HEK293 (cell line): ENCODE data around the gene MYOD1.

ENCODE experiments used
- BCL11B ChIP-seq: fragments of 450-650 bp; formaldehyde crosslinking; IDR thresholded peaks from 2 replicates; pipeline ENCODE4 v1.5.1; 2016; ENCODE audit warnings: low read depth, missing biosample characterization, missing genetic modification characterization
- EGR2 ChIP-seq: fragments of 450-650 bp; formaldehyde crosslinking; IDR thresholded peaks from 2 replicates; pipeline ENCODE4 v1.5.1; 2016; ENCODE audit warnings: low read depth, missing biosample characterization, missing genetic modification characterization
- GLI2 ChIP-seq: fragments of 450-650 bp; formaldehyde crosslinking; IDR thresholded peaks from 2 replicates; pipeline ENCODE4; 2017; ENCODE audit warnings: missing biosample characterization, missing genetic modification characterization, low read depth, borderline replicate concordance
- HOXC10 ChIP-seq: sonication (generic); formaldehyde crosslinking; IDR thresholded peaks from 2 replicates; pipeline ENCODE4 v1.8.1; 2023; ENCODE audit warnings: mild to moderate bottlenecking, missing genetic modification reagents
- IKZF3 ChIP-seq: fragments of 450-650 bp; IDR thresholded peaks from 2 replicates; pipeline ENCODE4 v1.5.0; 2018; ENCODE audit warnings: missing biosample characterization, mild to moderate bottlenecking, missing genetic modification characterization, moderate library complexity
- KLF9 ChIP-seq: fragments of 450-650 bp; formaldehyde crosslinking; IDR thresholded peaks from 2 replicates; pipeline ENCODE4 v1.5.1; 2016; ENCODE audit warnings: missing biosample characterization, missing genetic modification characterization, low read depth
- PRDM1 ChIP-seq: fragments of 450-650 bp; formaldehyde crosslinking; IDR thresholded peaks from 2 replicates; pipeline ENCODE4; 2016; ENCODE audit warnings: missing biosample characterization, missing genetic modification characterization
- SP3 ChIP-seq: fragments of 450-650 bp; formaldehyde crosslinking; IDR thresholded peaks from 2 replicates; pipeline ENCODE4 v1.5.1; 2016; ENCODE audit warnings: missing biosample characterization, missing genetic modification characterization
- ZBTB17 ChIP-seq: fragments of 450-650 bp; formaldehyde crosslinking; IDR thresholded peaks from 2 replicates; pipeline ENCODE4 v1.5.1; 2016; ENCODE audit warnings: missing biosample characterization, missing genetic modification characterization
- ZFP37 ChIP-seq: fragments of 450-650 bp; formaldehyde crosslinking; IDR thresholded peaks from 2 replicates; pipeline ENCODE4 v1.5.1; 2016; ENCODE audit warnings: missing biosample characterization, missing genetic modification characterization
- ZNF121 ChIP-seq: fragments of 450-650 bp; formaldehyde crosslinking; IDR thresholded peaks from 2 replicates; pipeline ENCODE4 v1.5.1; 2016; ENCODE audit warnings: missing biosample characterization, missing genetic modification characterization
- ZNF16 ChIP-seq: fragments of 450-650 bp; formaldehyde crosslinking; IDR thresholded peaks from 2 replicates; pipeline ENCODE4 v1.5.1; 2016; ENCODE audit warnings: low read depth, missing biosample characterization, missing genetic modification characterization
- ZNF202 ChIP-seq: fragments of 450-650 bp; formaldehyde crosslinking; IDR thresholded peaks from 2 replicates; pipeline ENCODE4 v1.5.1; 2016; ENCODE audit warnings: missing biosample characterization, missing genetic modification characterization, borderline replicate concordance
- ZNF239 ChIP-seq: fragments of 450-650 bp; formaldehyde crosslinking; IDR thresholded peaks from 2 replicates; pipeline ENCODE4 v1.5.1; 2016; ENCODE audit warnings: missing biosample characterization, missing genetic modification characterization
- ZNF292 ChIP-seq: fragments of 450-650 bp; formaldehyde crosslinking; IDR thresholded peaks from 2 replicates; pipeline ENCODE4 v1.5.1; 2016; ENCODE audit warnings: low read depth, missing biosample characterization, missing genetic modification characterization, borderline replicate concordance
- ZNF404 ChIP-seq: fragments of 450-650 bp; formaldehyde crosslinking; IDR thresholded peaks from 2 replicates; pipeline ENCODE4 v1.5.1; 2017; ENCODE audit warnings: missing biosample characterization, missing genetic modification characterization
- ZNF530 ChIP-seq: fragments of 450-650 bp; formaldehyde crosslinking; IDR thresholded peaks from 2 replicates; pipeline ENCODE4 v1.5.1; 2016; ENCODE audit warnings: low read depth, missing biosample characterization, missing genetic modification characterization
- ZNF677 ChIP-seq: fragments of 450-650 bp; IDR thresholded peaks from 2 replicates; pipeline ENCODE4 v1.5.0; 2018; ENCODE audit warnings: missing biosample characterization, mild to moderate bottlenecking, missing genetic modification characterization, moderate library complexity
- TF ChIP-seq, protein P1 (sequence below): fragments of 450-650 bp; formaldehyde crosslinking; IDR thresholded peaks from 2 replicates; pipeline ENCODE4 v1.5.1; 2016; ENCODE audit warnings: missing biosample characterization, missing genetic modification characterization, borderline replicate concordance
- TF ChIP-seq, protein P2 (sequence below): fragments of 450-650 bp; formaldehyde crosslinking; IDR thresholded peaks from 2 replicates; pipeline ENCODE4 v1.5.1; 2016; ENCODE audit warnings: missing biosample characterization, missing genetic modification characterization, low read depth
- TF ChIP-seq, protein P3 (sequence below): fragments of 450-650 bp; formaldehyde crosslinking; conservative IDR thresholded peaks from 2 replicates; pipeline ENCODE4 v1.5.1; 2016; ENCODE audit warnings: low read depth, missing biosample characterization, missing genetic modification characterization
- TF ChIP-seq, protein P4 (sequence below): fragments of 450-650 bp; IDR thresholded peaks from 2 replicates; pipeline ENCODE4 v1.5.1; 2018; ENCODE audit warnings: missing biosample characterization, mild to moderate bottlenecking, missing genetic modification characterization
- TF ChIP-seq, protein P5 (sequence below): fragments of 450-650 bp; formaldehyde crosslinking; IDR thresholded peaks from 2 replicates; pipeline ENCODE4 v1.5.1; 2016; ENCODE audit warnings: missing biosample characterization, missing genetic modification characterization

MYOD1 gene

DNA sequence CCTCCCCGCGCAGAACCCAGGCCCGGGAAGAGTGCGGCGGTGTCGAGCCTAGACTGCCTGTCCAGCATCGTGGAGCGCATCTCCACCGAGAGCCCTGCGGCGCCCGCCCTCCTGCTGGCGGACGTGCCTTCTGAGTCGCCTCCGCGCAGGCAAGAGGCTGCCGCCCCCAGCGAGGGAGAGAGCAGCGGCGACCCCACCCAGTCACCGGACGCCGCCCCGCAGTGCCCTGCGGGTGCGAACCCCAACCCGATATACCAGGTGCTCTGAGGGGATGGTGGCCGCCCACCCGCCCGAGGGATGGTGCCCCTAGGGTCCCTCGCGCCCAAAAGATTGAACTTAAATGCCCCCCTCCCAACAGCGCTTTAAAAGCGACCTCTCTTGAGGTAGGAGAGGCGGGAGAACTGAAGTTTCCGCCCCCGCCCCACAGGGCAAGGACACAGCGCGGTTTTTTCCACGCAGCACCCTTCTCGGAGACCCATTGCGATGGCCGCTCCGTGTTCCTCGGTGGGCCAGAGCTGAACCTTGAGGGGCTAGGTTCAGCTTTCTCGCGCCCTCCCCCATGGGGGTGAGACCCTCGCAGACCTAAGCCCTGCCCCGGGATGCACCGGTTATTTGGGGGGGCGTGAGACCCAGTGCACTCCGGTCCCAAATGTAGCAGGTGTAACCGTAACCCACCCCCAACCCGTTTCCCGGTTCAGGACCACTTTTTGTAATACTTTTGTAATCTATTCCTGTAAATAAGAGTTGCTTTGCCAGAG lies 2.0 kb downstream of the MYOD1 start (continued):
- no peak for TF ChIP-seq ZNF16 (tag by site-specific recombination)
- 0 out of 2 replicates have a peak, but pooled peaks have one; percentile 23 for TF ChIP-seq EGR2 (tag by site-specific recombination)
- TF ChIP-seq GLI2: no peak
- no peak for TF ChIP-seq ZFP37
- no peak for TF ChIP-seq KLF9 (tag by site-specific recombination)
- TF ChIP-seq SP3 (tag by site-specific recombination): peak; percentile 56
- TF ChIP-seq ZNF404 (tag by site-specific recombination): no peak
- no peak for TF ChIP-seq ZNF530
- TF ChIP-seq ZNF121 (tag by site-specific recombination): no peak
- no peak for TF ChIP-seq IKZF3
- TF ChIP-seq, protein P1, sequence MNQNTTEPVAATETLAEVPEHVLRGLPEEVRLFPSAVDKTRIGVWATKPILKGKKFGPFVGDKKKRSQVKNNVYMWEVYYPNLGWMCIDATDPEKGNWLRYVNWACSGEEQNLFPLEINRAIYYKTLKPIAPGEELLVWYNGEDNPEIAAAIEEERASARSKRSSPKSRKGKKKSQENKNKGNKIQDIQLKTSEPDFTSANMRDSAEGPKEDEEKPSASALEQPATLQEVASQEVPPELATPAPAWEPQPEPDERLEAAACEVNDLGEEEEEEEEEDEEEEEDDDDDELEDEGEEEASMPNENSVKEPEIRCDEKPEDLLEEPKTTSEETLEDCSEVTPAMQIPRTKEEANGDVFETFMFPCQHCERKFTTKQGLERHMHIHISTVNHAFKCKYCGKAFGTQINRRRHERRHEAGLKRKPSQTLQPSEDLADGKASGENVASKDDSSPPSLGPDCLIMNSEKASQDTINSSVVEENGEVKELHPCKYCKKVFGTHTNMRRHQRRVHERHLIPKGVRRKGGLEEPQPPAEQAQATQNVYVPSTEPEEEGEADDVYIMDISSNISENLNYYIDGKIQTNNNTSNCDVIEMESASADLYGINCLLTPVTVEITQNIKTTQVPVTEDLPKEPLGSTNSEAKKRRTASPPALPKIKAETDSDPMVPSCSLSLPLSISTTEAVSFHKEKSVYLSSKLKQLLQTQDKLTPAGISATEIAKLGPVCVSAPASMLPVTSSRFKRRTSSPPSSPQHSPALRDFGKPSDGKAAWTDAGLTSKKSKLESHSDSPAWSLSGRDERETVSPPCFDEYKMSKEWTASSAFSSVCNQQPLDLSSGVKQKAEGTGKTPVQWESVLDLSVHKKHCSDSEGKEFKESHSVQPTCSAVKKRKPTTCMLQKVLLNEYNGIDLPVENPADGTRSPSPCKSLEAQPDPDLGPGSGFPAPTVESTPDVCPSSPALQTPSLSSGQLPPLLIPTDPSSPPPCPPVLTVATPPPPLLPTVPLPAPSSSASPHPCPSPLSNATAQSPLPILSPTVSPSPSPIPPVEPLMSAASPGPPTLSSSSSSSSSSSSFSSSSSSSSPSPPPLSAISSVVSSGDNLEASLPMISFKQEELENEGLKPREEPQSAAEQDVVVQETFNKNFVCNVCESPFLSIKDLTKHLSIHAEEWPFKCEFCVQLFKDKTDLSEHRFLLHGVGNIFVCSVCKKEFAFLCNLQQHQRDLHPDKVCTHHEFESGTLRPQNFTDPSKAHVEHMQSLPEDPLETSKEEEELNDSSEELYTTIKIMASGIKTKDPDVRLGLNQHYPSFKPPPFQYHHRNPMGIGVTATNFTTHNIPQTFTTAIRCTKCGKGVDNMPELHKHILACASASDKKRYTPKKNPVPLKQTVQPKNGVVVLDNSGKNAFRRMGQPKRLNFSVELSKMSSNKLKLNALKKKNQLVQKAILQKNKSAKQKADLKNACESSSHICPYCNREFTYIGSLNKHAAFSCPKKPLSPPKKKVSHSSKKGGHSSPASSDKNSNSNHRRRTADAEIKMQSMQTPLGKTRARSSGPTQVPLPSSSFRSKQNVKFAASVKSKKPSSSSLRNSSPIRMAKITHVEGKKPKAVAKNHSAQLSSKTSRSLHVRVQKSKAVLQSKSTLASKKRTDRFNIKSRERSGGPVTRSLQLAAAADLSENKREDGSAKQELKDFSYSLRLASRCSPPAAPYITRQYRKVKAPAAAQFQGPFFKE (tag by site-specific recombination): no peak
- no peak for TF ChIP-seq ZNF677 (tag by site-specific recombination)
- TF ChIP-seq ZNF239: no peak
- TF ChIP-seq ZNF292 (tag by site-specific recombination): no peak
- TF ChIP-seq PRDM1 (tag by site-specific recombination): no peak
- TF ChIP-seq, protein P2, sequence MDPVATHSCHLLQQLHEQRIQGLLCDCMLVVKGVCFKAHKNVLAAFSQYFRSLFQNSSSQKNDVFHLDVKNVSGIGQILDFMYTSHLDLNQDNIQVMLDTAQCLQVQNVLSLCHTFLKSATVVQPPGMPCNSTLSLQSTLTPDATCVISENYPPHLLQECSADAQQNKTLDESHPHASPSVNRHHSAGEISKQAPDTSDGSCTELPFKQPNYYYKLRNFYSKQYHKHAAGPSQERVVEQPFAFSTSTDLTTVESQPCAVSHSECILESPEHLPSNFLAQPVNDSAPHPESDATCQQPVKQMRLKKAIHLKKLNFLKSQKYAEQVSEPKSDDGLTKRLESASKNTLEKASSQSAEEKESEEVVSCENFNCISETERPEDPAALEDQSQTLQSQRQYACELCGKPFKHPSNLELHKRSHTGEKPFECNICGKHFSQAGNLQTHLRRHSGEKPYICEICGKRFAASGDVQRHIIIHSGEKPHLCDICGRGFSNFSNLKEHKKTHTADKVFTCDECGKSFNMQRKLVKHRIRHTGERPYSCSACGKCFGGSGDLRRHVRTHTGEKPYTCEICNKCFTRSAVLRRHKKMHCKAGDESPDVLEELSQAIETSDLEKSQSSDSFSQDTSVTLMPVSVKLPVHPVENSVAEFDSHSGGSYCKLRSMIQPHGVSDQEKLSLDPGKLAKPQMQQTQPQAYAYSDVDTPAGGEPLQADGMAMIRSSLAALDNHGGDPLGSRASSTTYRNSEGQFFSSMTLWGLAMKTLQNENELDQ (tag by site-specific recombination): no peak
- TF ChIP-seq, protein P3, sequence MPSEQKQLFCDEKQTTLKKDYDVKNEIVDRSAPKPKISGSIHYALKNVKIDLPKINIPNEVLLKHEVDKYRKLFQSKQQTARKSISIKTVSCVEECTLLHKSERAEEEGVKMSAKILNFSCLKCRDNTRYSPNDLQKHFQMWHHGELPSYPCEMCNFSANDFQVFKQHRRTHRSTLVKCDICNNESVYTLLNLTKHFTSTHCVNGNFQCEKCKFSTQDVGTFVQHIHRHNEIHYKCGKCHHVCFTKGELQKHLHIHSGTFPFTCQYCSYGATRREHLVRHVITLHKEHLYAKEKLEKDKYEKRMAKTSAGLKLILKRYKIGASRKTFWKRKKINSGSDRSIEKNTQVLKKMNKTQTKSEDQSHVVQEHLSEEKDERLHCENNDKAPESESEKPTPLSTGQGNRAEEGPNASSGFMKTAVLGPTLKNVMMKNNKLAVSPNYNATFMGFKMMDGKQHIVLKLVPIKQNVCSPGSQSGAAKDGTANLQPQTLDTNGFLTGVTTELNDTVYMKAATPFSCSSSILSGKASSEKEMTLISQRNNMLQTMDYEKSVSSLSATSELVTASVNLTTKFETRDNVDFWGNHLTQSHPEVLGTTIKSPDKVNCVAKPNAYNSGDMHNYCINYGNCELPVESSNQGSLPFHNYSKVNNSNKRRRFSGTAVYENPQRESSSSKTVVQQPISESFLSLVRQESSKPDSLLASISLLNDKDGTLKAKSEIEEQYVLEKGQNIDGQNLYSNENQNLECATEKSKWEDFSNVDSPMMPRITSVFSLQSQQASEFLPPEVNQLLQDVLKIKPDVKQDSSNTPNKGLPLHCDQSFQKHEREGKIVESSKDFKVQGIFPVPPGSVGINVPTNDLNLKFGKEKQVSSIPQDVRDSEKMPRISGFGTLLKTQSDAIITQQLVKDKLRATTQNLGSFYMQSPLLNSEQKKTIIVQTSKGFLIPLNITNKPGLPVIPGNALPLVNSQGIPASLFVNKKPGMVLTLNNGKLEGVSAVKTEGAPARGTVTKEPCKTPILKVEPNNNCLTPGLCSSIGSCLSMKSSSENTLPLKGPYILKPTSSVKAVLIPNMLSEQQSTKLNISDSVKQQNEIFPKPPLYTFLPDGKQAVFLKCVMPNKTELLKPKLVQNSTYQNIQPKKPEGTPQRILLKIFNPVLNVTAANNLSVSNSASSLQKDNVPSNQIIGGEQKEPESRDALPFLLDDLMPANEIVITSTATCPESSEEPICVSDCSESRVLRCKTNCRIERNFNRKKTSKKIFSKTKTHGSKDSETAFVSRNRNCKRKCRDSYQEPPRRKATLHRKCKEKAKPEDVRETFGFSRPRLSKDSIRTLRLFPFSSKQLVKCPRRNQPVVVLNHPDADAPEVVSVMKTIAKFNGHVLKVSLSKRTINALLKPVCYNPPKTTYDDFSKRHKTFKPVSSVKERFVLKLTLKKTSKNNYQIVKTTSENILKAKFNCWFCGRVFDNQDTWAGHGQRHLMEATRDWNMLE: no peak
- no peak for TF ChIP-seq ZNF202 (tag by site-specific recombination)
- TF ChIP-seq BCL11B (tag by site-specific recombination): no peak
- TF ChIP-seq HOXC10 (CRISPR knock-in tag): no peak
- TF ChIP-seq, protein P4, sequence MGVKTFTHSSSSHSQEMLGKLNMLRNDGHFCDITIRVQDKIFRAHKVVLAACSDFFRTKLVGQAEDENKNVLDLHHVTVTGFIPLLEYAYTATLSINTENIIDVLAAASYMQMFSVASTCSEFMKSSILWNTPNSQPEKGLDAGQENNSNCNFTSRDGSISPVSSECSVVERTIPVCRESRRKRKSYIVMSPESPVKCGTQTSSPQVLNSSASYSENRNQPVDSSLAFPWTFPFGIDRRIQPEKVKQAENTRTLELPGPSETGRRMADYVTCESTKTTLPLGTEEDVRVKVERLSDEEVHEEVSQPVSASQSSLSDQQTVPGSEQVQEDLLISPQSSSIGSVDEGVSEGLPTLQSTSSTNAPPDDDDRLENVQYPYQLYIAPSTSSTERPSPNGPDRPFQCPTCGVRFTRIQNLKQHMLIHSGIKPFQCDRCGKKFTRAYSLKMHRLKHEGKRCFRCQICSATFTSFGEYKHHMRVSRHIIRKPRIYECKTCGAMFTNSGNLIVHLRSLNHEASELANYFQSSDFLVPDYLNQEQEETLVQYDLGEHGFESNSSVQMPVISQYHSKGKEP (tag by site-specific recombination): no peak
- TF ChIP-seq, protein P5, sequence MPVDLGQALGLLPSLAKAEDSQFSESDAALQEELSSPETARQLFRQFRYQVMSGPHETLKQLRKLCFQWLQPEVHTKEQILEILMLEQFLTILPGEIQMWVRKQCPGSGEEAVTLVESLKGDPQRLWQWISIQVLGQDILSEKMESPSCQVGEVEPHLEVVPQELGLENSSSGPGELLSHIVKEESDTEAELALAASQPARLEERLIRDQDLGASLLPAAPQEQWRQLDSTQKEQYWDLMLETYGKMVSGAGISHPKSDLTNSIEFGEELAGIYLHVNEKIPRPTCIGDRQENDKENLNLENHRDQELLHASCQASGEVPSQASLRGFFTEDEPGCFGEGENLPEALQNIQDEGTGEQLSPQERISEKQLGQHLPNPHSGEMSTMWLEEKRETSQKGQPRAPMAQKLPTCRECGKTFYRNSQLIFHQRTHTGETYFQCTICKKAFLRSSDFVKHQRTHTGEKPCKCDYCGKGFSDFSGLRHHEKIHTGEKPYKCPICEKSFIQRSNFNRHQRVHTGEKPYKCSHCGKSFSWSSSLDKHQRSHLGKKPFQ (tag by site-specific recombination): no peak
- TF ChIP-seq ZBTB17 (tag by site-specific recombination): peak; percentile 68
